HG03432 (cell line): ENCODE data around the gene CLSTN1.
"Not testable (repeated sequence)": the region's sequence is repeated elsewhere in the genome, so short reads cannot be mapped to it uniquely, and the experiment has no call there.

Source experiments
- ATAC-seq: cut with Tn5 transposase; IDR thresholded peaks from one replicate; pipeline ENCODE4 v1.9.1; 2021; ENCODE audit warnings: mild to moderate bottlenecking, moderate library complexity; ENCODE audit not compliant: unreplicated experiment

The CLSTN1 gene

DNA sequence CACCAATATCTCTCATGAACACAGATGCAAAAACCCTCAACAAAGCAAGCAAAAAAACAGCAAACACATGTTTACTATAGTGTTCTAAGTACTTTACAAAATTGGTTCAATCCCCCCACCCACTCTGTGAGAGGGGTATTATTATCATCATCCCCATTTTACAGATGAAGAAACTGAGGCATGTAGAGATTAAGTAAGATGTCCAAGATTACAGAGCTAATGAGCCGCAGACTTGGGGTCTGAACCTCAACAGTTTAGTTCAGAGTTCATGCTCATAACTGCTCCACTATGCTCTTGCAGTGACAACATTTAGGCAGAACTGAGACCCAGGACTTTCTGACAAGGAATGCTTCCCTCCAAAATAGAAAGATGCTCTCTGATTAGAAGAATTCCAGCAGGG is 21.9 kb downstream of the CLSTN1 start:
- no peak for ATAC-seq

DNA sequence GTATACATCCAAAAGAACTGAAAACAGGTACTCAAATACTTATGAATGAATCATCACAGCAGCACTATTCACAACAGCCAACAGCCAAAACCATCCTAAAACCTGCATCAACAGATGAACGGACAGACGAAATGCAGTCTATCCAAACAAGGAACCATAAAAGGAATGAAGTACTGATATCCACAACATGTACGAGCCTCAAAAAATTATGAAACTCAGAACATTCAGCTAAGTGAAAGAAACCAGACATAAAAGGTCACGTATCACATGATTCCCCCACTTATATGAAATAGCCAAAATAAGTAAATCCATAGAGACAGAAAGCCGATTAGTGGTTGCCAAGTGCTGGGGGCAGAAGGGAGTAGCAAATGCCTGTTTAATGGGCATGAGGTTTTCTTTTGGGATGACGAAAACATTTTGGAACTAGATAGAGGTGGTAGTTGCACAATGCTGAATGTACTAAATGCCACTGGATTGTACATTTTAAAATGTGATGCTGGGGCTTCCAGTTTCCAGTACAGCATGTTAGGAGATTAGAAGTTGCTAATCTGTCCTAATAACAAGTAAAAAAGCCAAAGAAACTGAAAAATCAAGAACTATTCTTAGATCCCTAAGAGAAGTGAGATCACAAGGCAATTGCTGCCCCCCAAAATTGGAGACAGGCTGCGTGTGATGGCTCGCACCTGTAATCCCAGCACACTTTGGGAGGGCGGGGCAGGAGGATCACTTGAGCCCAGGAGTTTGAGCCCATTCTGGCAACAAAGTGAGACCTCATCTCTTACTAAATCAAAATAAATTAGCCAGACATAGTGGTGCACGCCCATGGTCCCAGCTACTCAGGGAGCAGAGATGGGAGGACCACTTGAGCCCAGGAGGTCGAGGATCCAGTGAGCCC is 25.3 kb downstream of the CLSTN1 start:
- no peak for ATAC-seq

DNA sequence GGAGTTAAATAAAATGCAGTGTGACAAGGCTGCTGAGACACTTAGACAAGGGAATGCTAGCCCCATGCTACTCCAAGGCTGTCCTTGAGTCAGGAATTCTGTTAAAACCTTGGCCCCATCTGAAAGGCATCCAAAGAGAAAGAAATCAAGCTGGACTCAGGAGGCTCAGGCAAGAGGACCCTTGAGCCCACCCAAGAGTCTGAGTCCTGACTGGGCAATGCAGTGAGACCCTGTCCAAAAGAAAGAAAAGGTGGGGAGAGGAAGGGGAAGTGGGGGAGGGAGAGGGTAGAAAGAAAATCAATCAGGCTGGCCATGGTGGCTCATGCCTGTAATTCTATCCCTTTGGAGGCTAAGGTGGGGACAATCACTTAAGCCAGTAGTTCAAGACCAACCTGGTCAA is 26.7 kb downstream of the CLSTN1 start:
- no peak for ATAC-seq

DNA sequence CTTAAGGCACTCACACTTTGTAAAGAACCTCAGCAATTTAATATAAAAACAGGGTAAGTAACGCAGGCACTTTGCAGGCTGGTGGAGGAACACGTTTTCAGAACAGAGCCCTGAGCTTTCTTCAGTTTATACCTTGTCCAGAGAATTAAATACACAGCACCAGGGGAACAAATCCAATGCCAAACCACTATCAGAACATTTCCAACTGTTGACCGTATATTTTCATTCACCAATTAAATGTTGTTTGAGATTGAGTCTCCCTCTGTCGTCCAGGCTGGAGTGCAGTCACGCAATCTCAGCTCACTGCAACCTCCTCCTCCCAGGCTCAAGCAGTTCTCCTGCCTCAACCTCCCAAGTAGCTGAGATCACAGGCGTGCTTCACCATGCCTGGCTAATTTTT is 29.7 kb downstream of the CLSTN1 start:
- ATAC-seq: no peak

DNA sequence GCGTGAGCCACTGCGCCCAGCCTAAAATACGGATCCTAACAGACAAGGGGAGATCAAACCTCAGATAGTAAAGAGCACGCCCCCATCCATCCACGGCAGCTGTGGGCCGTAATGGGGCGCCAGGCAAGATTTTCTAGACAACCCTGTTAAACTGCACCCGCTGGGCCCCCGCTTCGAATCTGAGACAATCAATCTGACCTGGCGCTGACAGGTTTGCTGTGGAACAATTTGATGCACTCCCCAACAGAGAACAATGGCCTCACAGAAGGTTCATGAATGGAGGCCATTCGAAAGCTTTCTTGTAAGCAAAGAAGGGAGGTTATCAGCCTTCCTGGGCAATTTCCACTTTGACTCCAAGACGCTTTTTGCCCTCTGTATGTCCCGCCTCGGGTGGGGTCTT is 30.5 kb downstream of the CLSTN1 start:
- no peak for ATAC-seq

DNA sequence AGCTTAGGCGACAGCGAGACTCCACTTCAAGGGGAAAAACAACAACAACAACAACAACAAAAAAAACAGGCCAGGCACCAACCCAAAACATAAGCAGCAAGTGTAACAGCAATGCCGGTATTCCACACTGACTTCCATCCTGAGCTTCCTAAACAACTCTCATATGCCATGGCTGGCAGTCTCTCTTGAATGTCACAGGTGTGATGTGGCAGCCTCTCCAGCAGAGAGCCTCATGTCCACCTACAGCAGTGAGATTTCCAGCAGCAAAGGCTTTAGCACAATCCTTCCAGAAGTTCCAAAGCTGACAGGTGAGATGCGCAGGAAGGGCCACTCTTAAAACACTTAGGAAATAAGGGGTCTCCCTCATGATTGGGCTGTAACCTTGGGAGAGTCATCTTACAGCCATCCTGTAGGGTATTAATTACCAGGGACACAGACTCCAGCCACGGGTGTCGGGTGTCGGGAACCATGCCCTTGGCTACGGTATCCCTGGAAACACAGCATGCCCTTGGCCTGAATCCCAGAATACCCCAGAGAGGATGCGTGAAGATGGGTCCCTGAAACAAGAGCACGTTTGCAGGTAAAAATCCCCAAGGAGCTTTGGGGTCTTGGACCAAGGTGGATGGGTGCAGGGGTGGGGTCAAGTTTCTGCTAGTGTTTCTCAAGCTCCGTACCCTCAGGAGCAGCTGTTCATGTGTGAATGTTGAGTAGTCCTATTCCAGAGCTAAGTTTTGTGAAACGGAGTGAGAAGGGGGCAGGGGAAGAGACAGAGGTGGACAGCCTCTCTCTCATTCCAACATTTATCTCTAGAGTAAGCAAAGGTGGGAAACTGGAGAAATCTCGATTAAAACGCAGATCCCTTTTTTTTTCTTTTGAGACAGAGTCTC is 31.4 kb downstream of the CLSTN1 start:
- no peak for ATAC-seq

DNA sequence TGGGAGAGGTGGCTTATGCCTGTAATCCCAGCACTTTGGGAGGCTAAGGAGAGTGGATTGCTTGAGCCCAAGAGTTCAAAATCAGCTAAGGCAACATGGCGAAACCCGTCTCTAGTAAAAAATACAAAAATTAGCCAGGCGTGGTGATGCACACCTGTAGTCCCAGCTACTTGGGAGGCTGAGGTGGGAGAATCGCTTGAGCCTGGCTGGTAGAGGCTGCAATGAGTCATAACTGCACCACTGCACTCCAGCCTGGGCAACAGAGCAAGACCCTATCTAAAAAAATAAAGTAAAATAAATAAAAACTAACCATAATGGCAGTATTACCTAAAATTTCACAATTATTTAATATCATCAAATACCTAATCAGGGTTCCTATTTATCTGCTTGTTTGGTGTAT is 34.1 kb downstream of the CLSTN1 start:
- ATAC-seq: not testable (repeated sequence)

DNA sequence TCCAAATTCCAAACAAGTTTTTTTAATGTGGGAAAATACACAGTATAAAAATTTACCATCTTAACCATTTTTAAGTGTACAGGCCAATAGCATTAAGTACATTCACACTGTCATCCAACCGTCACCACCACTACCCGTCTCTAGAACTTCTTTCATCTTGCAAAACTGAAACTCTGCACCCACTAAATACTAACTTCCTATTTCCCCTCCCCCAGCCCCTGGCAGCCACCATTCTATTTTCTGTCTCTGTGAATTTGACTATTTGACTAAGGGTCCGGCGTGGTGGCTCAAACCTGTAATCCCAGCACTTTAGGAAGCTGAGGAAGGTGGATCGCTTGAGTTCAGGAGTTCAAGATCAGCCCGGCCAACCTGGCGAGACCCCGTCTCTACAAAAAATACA is 36.1 kb downstream of the CLSTN1 start:
- ATAC-seq: peak; percentile 82

DNA sequence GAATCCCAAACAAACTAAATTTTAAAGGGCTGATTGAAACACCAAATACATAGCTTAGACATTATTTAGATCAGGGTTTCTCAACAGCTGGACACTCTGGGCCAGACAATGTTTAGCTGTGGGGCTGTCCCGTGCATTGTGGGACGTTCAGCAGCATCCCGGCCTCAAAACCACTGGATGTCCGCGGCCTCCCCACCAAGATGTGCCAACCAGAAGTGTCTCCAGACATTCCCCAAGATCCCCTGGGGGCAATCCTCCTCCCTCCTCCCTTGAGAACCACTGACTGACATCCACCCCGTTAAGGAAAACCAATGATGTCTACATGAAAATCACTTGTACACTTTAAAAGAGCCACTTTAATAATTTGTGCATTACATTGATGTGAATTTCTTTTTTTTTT is 38.4 kb downstream of the CLSTN1 start:
- no peak for ATAC-seq

DNA sequence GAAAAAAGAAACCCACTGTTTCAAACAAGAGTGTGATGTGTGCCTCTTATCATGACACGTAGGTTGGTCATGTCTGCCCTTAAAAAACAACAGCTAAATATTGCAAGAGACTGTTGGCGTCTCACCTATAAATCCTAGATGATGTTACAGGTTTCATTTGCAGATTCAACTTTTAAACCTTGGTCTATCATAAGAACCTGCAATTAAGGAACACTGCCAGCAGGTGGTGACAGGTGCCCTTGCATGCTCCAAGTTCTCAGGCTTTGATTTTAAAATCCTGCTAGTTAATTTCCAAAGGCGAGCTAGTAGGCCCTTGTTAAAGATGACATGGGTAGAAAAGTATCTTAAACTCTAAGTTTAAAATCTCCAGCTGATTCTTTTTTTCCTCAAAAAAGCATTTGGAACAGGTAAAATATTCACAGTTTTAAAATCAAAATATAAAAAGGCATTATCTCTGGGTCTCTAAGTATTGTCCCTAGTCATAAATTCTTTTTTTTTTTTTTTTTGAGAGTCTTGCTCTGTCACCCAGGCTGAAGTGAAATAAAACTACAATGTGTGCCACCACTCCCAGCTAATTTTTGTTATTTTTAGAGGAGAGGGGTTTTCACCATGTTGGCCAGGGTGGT is 39.1 kb downstream of the CLSTN1 start:
- no peak for ATAC-seq

DNA sequence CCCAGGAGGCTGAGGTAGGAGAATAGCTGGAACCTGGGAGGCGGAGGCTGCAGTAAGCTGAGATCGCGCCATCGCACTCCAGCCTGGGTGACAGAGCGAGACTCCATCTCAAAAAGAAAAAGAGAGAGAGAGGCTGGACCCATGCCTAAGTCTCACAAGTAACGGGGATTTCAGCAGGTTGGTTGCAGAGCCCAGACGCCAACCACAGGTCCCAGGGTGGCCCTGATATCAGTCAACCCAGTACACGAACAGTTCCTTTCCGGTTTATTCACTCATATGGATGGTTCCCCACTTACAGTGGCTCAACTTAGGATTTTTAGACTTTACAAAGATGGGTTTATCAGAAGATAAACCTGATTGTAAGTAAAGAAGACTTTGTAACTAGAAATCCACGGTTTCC is 40.9 kb downstream of the CLSTN1 start:
- ATAC-seq: no peak

DNA sequence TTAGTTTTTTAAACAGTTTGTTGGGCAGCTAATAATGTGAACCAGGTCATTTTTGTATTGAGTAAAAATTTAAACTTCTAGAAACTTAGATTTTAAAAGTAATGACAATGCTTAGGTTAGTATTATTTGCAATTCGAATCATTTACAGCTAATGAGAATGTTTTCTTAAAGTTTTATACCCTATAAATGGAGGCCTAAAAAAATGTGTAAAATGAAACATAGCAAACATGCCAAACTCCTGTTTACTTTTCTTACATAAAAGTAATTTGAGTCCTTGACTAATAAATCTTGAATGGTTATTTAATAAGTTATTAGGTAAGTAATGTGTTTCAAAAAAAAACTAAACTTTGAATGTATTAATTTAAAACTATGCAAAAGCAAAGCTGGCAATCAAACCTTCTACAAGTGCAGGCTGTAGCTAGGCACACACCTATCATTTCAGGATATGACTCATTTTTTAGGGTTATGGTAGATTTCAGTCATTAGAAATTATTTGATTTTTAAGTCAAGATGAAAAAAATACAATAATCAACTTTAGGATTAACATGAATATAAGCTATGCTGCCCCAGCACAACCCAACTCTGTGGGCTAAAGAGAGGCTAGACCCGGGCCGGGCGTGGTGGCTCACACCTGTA is 41.5 kb downstream of the CLSTN1 start:
- ATAC-seq: no peak

DNA sequence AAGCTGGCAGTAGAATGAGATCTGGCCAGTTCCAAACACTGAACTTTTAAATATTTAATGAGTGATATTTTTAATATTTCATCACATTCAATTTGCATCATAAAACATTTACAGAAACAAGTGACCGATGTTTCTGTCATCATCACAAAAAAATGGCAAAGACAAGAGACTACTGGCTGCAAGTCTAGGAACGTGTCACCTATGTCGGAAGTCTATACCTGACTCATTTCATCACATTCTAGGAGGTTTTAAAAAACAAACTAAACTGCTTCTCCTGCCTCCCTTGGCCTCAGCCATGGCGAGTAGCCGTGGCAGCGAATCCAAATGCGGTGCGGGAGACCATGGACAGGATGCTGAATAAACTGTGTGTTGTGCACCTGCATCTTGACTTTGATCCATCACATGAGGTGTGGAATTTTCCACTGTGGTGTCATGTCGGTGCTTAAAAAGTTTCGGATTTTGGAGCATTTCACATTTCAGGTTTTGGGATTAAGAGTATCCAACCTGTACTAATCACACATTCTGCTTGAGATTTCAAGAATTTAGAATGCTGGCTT is 43.1 kb downstream of the CLSTN1 start:
- no peak for ATAC-seq

DNA sequence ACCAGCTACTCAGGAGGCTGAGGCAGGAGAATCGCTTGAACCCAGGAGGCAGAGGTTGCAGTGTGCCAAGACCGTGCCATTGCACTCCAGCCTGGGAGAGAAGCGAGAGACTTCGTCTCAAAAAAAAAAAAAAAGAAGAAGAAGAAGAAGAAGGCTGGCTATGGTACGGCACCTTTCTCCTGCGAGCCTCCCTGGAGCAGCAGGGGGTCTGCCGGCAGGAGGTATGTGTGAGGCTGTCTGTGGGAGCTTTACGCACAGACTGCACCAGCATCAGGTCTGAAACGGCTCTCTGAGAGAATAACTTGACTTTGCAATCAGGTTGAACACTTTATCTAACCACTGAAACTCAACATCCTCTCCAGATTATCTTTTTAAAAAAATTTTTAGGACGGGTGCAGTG is 44.9 kb downstream of the CLSTN1 start:
- no peak for ATAC-seq

DNA sequence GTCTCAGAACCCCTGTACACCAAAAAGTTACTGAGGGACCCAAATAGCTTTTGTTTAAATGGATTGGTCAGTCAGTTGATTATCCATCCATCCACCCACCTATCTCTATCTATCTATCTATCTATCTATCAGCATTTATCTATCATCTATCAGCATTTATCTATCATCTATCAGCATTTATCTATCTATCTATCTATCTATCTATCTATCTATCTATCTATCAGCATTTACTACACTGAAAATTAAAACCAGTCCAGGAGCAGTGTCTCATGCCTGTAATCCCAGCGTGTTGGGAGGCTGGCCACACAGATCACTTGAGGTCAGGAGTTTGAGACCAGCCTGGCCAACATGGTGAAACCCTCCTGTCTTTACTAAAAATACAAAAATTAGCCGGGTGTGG is 47.1 kb downstream of the CLSTN1 start:
- ATAC-seq: no peak

DNA sequence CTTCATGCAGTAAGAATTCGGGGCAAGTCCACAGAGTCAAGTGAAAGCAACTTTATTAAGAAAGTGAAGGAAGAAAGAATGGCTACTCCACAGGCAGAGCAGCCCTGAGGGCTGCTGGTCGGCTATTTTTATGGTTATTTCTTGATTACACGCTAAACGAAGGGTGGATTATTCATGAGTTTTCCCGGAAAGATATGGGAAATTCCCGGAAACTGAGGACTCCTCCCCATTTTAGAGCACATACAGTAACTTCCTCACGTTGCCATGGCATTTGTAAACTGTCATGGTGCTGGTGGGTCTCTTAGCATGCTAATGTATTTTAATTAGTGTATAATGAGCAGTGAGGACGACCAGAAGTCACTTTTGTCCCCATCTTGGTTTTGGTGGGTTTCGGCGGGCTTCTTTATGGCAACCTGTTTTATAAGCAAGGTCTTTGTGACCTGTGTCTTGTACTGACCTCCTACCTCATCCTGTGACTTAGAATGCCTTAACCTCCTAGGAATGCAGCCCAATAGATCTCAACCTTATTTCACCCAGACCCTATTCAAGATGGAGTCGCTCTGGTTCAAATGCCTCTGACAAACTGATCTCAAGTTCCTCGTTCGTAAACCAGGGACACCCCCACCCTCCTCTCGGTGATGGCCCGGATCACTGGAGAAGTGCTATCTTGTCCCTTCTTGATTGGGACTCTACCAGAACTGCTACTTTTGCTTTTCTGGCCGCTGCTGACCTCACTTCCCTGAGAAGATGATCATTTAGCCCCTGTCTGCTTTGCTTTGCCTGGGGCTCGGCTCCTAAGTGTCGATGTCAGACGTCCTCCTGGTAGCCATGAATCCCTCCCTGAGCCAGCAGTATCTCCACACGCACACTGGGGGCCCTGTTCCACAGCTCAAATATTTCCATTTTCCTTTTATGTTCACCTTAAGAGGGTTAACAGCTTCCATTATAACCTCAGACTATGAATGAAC is 48.8 kb downstream of the CLSTN1 start:
- no peak for ATAC-seq

DNA sequence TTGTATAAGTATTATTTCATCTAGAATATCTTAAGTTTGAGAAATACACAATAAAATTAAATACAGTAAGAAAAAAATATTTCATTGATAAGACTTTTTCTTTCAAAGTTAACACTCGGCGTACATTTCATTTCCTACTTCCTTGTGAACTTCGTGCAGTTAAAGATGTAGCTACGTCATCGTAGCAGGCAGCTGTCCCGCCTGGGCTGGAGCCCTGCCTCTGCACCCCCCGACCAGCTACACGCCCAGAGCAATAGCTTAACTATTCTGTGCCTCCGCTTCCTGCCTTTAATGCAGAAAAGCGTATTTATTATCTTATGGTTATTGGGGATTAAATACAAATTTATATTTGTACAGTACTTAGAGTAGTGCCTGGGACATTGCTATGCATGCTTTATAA is 53.5 kb downstream of the CLSTN1 start:
- ATAC-seq: no peak

DNA sequence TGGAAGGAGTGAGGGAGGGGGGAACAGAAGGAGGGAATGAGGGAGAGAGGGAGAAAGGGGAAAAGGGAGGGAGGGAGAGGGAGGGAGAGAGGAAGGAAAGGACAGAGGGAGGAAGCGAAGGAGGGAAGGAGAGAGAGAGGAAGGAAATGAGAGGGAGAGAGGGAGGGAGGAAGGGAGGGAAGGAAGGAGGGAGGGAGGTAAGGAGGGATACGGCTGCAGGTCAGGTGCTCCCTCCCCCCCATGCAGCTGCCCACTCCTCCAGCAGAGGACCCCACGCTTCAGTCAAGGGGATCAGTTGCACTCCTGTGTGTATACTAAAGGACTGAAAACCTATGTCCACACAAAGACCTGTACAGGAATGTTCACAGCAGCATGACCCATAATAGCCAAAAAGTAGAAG is 54.8 kb downstream of the CLSTN1 start:
- no peak for ATAC-seq

DNA sequence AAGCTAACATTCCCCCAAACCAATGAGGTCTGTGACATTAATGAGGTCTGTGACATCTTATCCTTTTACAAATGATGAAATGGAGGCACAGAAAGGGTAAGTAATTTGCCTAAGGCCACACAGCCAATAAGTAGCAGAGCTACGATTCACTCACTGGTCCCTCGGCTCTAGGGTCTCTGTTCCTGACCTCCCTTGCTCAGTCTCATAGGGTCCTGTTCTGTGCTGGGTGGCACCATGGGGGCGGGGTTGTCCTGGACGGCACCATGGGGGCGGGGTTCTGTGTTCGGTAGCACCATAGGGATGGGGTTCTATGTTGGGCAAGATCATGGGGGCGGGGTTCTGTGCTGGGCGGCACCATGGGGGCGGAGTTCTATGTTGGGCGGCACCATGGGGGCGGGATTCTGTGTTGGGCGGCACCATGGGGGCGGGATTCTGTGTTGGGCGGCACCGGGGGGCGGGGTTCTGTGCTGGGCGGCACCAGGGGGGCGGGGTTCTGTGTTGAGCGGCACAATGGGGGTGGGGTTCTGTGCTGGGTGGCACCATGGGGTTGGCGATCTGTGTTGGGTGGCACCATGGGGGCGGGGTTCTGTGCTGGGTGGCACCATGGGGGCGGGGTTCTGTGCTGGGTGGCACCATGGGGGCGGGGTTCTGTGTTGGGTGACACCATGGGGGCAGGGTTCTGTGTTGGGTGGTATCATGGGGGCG is 55.6 kb downstream of the CLSTN1 start:
- no peak for ATAC-seq
